IMR-90 (cell line): ENCODE measurements around the gene IFNLR1. TPM values are rescaled to one million over a fixed set of nuclear protein-coding genes. Genes with fewer than 3 reads are reported as not detected.

ENCODE experiments used
- ATAC-seq: fragments of 200-7000 bp; cut with Tn5 transposase; 2 replicates; pipeline ENCODE4 v1.9.1; 2020; ENCODE audit warnings: low read depth, mild to moderate bottlenecking, moderate library complexity
- BruUV-seq: library from RNA; stranded (reverse); fragments of 400-500 nt; replicated peaks from 2 replicates; lab custom pipeline; 2021; lab: Mats Ljungman, UMichigan
- CTCF ChIA-PET: fragments of 300-600 bp; formaldehyde crosslinking; extraction: SDS; loops from one replicate; lab custom pipeline; 2021; ENCODE audit warnings: antibody characterized with exemption; lab: Yijun Ruan, JAX
- POLR2A ChIA-PET: fragments of 300-600 bp; sonication (Branson Sonifier 250); formaldehyde crosslinking; loops from one replicate; lab custom pipeline; 2022; ENCODE audit warnings: antibody characterized with exemption; ENCODE audit not compliant: unreplicated experiment; lab: Charles Lee
- DNase-seq: peaks from one replicate; pipeline ENCODE4 v3.0.0; 2013
- H2AFZ ChIP-seq: replicated peaks from 2 replicates; pipeline ENCODE3; 2013; ENCODE audit warnings: low read length, mild to moderate bottlenecking; ENCODE audit not compliant: poor library complexity
- H2AK5ac ChIP-seq: 2 replicates; pipeline ENCODE4 v1.6.1; 2013; ENCODE audit warnings: low read depth, low read length, inconsistent platforms
- H2AK9ac ChIP-seq: replicated peaks from 2 replicates; pipeline ENCODE3; 2013; ENCODE audit warnings: mild to moderate bottlenecking, low read depth, low read length, moderate library complexity; ENCODE audit not compliant: poor library complexity
- H2BK120ac ChIP-seq: 2 replicates; pipeline ENCODE4 v1.6.1; 2013; ENCODE audit warnings: low read depth, low read length, inconsistent platforms
- H2BK15ac ChIP-seq: 3 replicates; pipeline ENCODE4 v1.6.1; 2013; ENCODE audit warnings: low read depth, low read length, inconsistent platforms
- H2BK20ac ChIP-seq: 2 replicates; pipeline ENCODE4 v1.6.1; 2013; ENCODE audit warnings: low read depth, mild to moderate bottlenecking, inconsistent platforms, low read length, moderate library complexity
- H2BK5ac ChIP-seq: 2 replicates; pipeline ENCODE4 v1.6.1; 2013; ENCODE audit warnings: mild to moderate bottlenecking, low read depth, low read length, inconsistent platforms; ENCODE audit not compliant: poor library complexity, severe bottlenecking
- H3K14ac ChIP-seq: replicated peaks from 2 replicates; pipeline ENCODE4 v1.6.1; 2013; ENCODE audit warnings: low read depth, low read length, inconsistent platforms
- H3K18ac ChIP-seq: 2 replicates; pipeline ENCODE4 v1.6.1; 2013; ENCODE audit warnings: low read depth, low read length, control low read depth
- H3K23ac ChIP-seq: 2 replicates; pipeline ENCODE4 v1.6.1; 2013; ENCODE audit warnings: low read depth, low read length, inconsistent platforms
- H3K27ac ChIP-seq: 2 replicates; pipeline ENCODE4 v1.5.1; 2013; ENCODE audit warnings: mild to moderate bottlenecking, control low read depth, low read length; ENCODE audit not compliant: insufficient read depth
- H3K27me3 ChIP-seq: 2 replicates; pipeline ENCODE4 v1.6.1; 2013; ENCODE audit warnings: low read length; ENCODE audit not compliant: control insufficient read depth, insufficient read depth
- H3K36me3 ChIP-seq: 2 replicates; pipeline ENCODE4 v1.6.1; 2013; ENCODE audit warnings: low read length, mixed read lengths; ENCODE audit not compliant: control insufficient read depth, insufficient read depth
- H3K4ac ChIP-seq: 2 replicates; pipeline ENCODE4 v1.6.1; 2013; ENCODE audit warnings: low read depth, low read length, inconsistent platforms
- H3K4me1 ChIP-seq: 2 replicates; pipeline ENCODE4 v1.6.1; 2013; ENCODE audit warnings: low read length, mixed read lengths; ENCODE audit not compliant: control insufficient read depth, insufficient read depth
- H3K4me2 ChIP-seq: 2 replicates; pipeline ENCODE4 v1.6.1; 2013; ENCODE audit warnings: low read depth, mild to moderate bottlenecking, control low read depth, low read length, moderate library complexity
- H3K4me3 ChIP-seq: 2 replicates; pipeline ENCODE4 v1.5.1; 2013; ENCODE audit warnings: low read depth, mild to moderate bottlenecking, control low read depth, low read length, moderate library complexity; ENCODE audit not compliant: insufficient read depth
- H3K56ac ChIP-seq: 2 replicates; pipeline ENCODE4 v1.6.1; 2013; ENCODE audit warnings: low read length, inconsistent platforms; ENCODE audit not compliant: insufficient read depth; ENCODE audit errors: extremely low read depth
- H3K79me1 ChIP-seq, 2 experiments: 2 replicates each; pipeline ENCODE4 v1.6.1; 2013; ENCODE audit warnings: low read length in 2 of 2, inconsistent platforms in 1 of 2, low read depth in 1 of 2
- H3K9ac ChIP-seq: 2 replicates; pipeline ENCODE4 v1.6.1; 2013; ENCODE audit warnings: low read depth, low read length, control low read depth
- H3K9me1 ChIP-seq: 2 replicates; pipeline ENCODE4 v1.6.1; 2013; ENCODE audit warnings: low read length, inconsistent platforms; ENCODE audit not compliant: insufficient read depth
- H3K9me3 ChIP-seq: 2 replicates; pipeline ENCODE4 v1.6.1; 2013; ENCODE audit warnings: low read length; ENCODE audit not compliant: control insufficient read depth, insufficient read depth
- H4K20me1 ChIP-seq: 2 replicates; pipeline ENCODE4 v1.6.1; 2013; ENCODE audit warnings: low read length, inconsistent platforms; ENCODE audit not compliant: insufficient read depth
- H4K5ac ChIP-seq: 2 replicates; pipeline ENCODE4 v1.6.1; 2013; ENCODE audit warnings: mild to moderate bottlenecking, low read depth, low read length, control low read depth
- H4K8ac ChIP-seq, 2 experiments: 2 replicates each; pipeline ENCODE4 v1.6.1; 2013; ENCODE audit warnings: low read depth in 2 of 2, low read length in 2 of 2, control low read depth in 1 of 2, inconsistent platforms in 1 of 2
- H4K91ac ChIP-seq: 2 replicates; pipeline ENCODE4 v1.6.1; 2013; ENCODE audit warnings: low read depth, low read length, inconsistent platforms; ENCODE audit not compliant: insufficient read depth
- BHLHE40 ChIP-seq: fragments of 150-350 bp; IDR thresholded peaks from 2 replicates; pipeline ENCODE4 v1.6.1; 2016; ENCODE audit warnings: mild to moderate bottlenecking, low read depth, low read length
- CEBPB ChIP-seq: IDR thresholded peaks from 2 replicates; pipeline ENCODE4 v1.6.1; 2012; ENCODE audit warnings: low read depth, low read length, improper control_type of control experiment
- CHD1 ChIP-seq: IDR thresholded peaks from 2 replicates; pipeline ENCODE4 v1.6.1; 2012; ENCODE audit warnings: low read depth, low read length, improper control_type of control experiment
- FOS ChIP-seq: fragments of 150-350 bp; IDR thresholded peaks from 2 replicates; pipeline ENCODE4 v1.6.1; 2016; ENCODE audit warnings: low read depth, low read length
- MAFK ChIP-seq: IDR thresholded peaks from 2 replicates; pipeline ENCODE4 v1.6.1; 2012; ENCODE audit warnings: low read depth, low read length, improper control_type of control experiment
- MAZ ChIP-seq: IDR thresholded peaks from 2 replicates; pipeline ENCODE4 v1.6.1; 2012; ENCODE audit warnings: low read depth, mild to moderate bottlenecking, low read length, improper control_type of control experiment, moderate library complexity, borderline replicate concordance
- MXI1 ChIP-seq: IDR thresholded peaks from 2 replicates; pipeline ENCODE4 v1.6.1; 2012; ENCODE audit warnings: low read depth, mild to moderate bottlenecking, low read length, moderate library complexity, borderline replicate concordance
- NFE2L2 ChIP-seq: fragments of 150-350 bp; IDR thresholded peaks from 2 replicates; pipeline ENCODE4 v1.6.1; 2016; ENCODE audit warnings: low read depth, mild to moderate bottlenecking, low read length
- POLR2A ChIP-seq: IDR thresholded peaks from 2 replicates; pipeline ENCODE4 v1.6.1; 2012; ENCODE audit warnings: mild to moderate bottlenecking, low read depth, low read length
- RAD21 ChIP-seq: IDR thresholded peaks from 2 replicates; pipeline ENCODE4 v1.6.1; 2012; ENCODE audit warnings: low read length, improper control_type of control experiment
- RCOR1 ChIP-seq: IDR thresholded peaks from 2 replicates; pipeline ENCODE4 v1.6.1; 2012; ENCODE audit warnings: mild to moderate bottlenecking, low read length, improper control_type of control experiment; ENCODE audit not compliant: insufficient replicate concordance
- RFX5 ChIP-seq: IDR thresholded peaks from 2 replicates; pipeline ENCODE4 v1.8.0; 2012; ENCODE audit warnings: low read depth, mild to moderate bottlenecking, low read length, moderate library complexity
- SMC3 ChIP-seq: fragments of 150-350 bp; IDR thresholded peaks from 2 replicates; pipeline ENCODE4 v1.6.1; 2016; ENCODE audit warnings: low read depth, mild to moderate bottlenecking, antibody characterized with exemption, low read length, moderate library complexity
- WGBS, 2 experiments: methylation state at CpG; one replicate each; pipeline versions ENCODE4 v1.1.5 to v1.1.7; 2013; ENCODE audit warnings: missing lambda C conversion rate in 2 of 2; ENCODE audit not compliant: insufficient read length in 1 of 2; ENCODE audit errors: extremely low coverage in 2 of 2; 5-methylcytosine and 5-hydroxymethylcytosine counted together
- dilution Hi-C: fragments of 300-500 bp; cut with HindIII; formaldehyde crosslinking; loops from one replicate; pipeline ENCODE4 v1.14.3; 2018; ENCODE audit warnings: low sequenced_read_pairs; ENCODE audit not compliant: unreplicated experiment
- in situ Hi-C: fragments of 300-500 bp; cut with MboI; formaldehyde crosslinking; loops from 3 replicates; pipeline ENCODE4 v1.14.3; 2019; ENCODE audit warnings: low sequenced_read_pairs, inconsistent platforms, mixed read lengths
- intact Hi-C: fragments of 100-400 bp; cut with micrococcal nuclease; formaldehyde crosslinking; loops from 2 replicates; pipeline ENCODE4 v1.10.0; 2022
- polyA plus RNA-seq, 3 experiments: library from polyadenylated mRNA; depleted of rRNA; stranded (reverse); fragments of >200 nt; gene quantifications; 2 replicates each; pipeline ENCODE4 v1.2.3, GENCODE V29; 2012; ENCODE audit warnings: low replicate concordance in 1 of 3
- total RNA-seq: library from RNA; depleted of rRNA; stranded (reverse); fragments of >200 nt; gene quantifications from 2 replicates; pipeline ENCODE4 v1.2.3, GENCODE V29; 2012
- TF ChIP-seq, protein P1 (sequence below): fragments of 150-350 bp; IDR thresholded peaks from 2 replicates; pipeline ENCODE4 v1.6.1; 2017; ENCODE audit warnings: mild to moderate bottlenecking, antibody characterized with exemption, low read length, low read depth
- TF ChIP-seq, protein P2 (sequence below): conservative IDR thresholded peaks from 2 replicates; pipeline ENCODE4 v1.5.1; 2012; ENCODE audit warnings: mild to moderate bottlenecking, low read depth, low read length, improper control_type of control experiment
- TF ChIP-seq, protein P3 (sequence below): fragments of 150-350 bp; IDR thresholded peaks from 2 replicates; pipeline ENCODE4 v1.6.1; 2016; ENCODE audit warnings: low read depth, mild to moderate bottlenecking, low read length, moderate library complexity, borderline replicate concordance

The IFNLR1 gene
- total and polyA plus RNA-seq, 2 of the 4 experiments (the other 2 are of a cell fraction): not detected

DNA sequence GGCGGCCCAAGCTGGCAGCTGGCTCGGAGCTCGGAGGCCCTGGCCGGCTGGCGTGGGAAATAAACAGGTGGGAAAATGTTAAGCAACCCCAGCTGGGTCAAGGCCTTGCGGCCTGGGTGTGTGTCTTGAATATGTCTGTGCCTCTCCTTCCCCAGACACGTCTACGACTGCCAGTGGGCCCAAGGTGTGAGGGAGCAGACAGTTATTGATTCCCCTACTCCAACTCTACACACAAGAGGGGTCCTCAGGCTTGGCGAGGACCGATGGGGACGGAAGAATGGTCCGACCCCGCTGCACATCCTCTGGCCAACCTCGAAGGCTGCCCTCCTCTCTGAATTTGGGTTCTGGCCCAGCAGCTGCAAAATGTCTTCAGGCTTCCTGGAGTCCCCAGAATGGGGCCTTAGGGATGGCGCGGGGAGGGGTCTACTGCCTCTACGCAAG, 46.3 kb downstream of the IFNLR1 start:
- Histone ChIP-seq H4K91ac (no peak overlapping the region), H3K56ac (no peak overlapping the region), H3K18ac (no peak overlapping the region), H2BK5ac (no peak overlapping the region), H3K9me1 (no peaks in the 10 kb centered on the region), H3K23ac (no peak overlapping the region), H3K9ac (no peak overlapping the region), H3K27ac (no peak overlapping the region), H4K5ac (no peak overlapping the region), H3K9me3 (peaks cover 2% of the 10 kb centered on the region; the same call in 1 of the 2 replicates), H3K4me3 (no peak overlapping the region), H3K79me1 (no peaks in the 10 kb centered on the region), H3K36me3 (no peaks in the 10 kb centered on the region), H2BK120ac (no peak overlapping the region), H3K14ac (no peak overlapping the region), H3K4ac (no peak overlapping the region), H2AFZ (no peak overlapping the region), H3K27me3 (peaks cover 48% of the 10 kb centered on the region), H4K8ac (no peak overlapping the region), H2AK5ac (no peak overlapping the region), H3K4me1 (no peaks in the 10 kb centered on the region), H4K20me1 (no peaks in the 10 kb centered on the region), H2AK9ac (no peak overlapping the region), H2BK20ac (no peak overlapping the region), H3K4me2 (no peak overlapping the region), H2BK15ac (no peak overlapping the region)
- ChIA-PET POLR2A (no interaction called here), CTCF (no interaction called here)
- in situ Hi-C loops: no loop called here
- TF ChIP-seq, protein P1, sequence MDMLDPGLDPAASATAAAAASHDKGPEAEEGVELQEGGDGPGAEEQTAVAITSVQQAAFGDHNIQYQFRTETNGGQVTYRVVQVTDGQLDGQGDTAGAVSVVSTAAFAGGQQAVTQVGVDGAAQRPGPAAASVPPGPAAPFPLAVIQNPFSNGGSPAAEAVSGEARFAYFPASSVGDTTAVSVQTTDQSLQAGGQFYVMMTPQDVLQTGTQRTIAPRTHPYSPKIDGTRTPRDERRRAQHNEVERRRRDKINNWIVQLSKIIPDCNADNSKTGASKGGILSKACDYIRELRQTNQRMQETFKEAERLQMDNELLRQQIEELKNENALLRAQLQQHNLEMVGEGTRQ: no peak
- TF ChIP-seq RCOR1: no peak
- TF ChIP-seq, protein P2, sequence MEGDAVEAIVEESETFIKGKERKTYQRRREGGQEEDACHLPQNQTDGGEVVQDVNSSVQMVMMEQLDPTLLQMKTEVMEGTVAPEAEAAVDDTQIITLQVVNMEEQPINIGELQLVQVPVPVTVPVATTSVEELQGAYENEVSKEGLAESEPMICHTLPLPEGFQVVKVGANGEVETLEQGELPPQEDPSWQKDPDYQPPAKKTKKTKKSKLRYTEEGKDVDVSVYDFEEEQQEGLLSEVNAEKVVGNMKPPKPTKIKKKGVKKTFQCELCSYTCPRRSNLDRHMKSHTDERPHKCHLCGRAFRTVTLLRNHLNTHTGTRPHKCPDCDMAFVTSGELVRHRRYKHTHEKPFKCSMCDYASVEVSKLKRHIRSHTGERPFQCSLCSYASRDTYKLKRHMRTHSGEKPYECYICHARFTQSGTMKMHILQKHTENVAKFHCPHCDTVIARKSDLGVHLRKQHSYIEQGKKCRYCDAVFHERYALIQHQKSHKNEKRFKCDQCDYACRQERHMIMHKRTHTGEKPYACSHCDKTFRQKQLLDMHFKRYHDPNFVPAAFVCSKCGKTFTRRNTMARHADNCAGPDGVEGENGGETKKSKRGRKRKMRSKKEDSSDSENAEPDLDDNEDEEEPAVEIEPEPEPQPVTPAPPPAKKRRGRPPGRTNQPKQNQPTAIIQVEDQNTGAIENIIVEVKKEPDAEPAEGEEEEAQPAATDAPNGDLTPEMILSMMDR: no peak
- TF ChIP-seq CEBPB: no peak
- no peak for TF ChIP-seq BHLHE40
- no peak for TF ChIP-seq CHD1
- TF ChIP-seq POLR2A: no peak
- no peak for TF ChIP-seq MXI1
- TF ChIP-seq SMC3: no peak
- TF ChIP-seq MAZ: no peak
- TF ChIP-seq, protein P3, sequence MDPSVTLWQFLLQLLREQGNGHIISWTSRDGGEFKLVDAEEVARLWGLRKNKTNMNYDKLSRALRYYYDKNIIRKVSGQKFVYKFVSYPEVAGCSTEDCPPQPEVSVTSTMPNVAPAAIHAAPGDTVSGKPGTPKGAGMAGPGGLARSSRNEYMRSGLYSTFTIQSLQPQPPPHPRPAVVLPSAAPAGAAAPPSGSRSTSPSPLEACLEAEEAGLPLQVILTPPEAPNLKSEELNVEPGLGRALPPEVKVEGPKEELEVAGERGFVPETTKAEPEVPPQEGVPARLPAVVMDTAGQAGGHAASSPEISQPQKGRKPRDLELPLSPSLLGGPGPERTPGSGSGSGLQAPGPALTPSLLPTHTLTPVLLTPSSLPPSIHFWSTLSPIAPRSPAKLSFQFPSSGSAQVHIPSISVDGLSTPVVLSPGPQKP: no peak
- no peak for TF ChIP-seq MAFK
- no peak for TF ChIP-seq RAD21
- TF ChIP-seq NFE2L2: no peak
- TF ChIP-seq FOS: no peak
- no peak for TF ChIP-seq RFX5
- intact Hi-C loops: no loop called here
- no TSS peak for BruUV-seq
- no peak for DNase-seq
- dilution Hi-C loops: no loop called here
- ATAC-seq: no peak
- WGBS, 2 experiments: 89% methylated on average over 3 of the region's 17 CpGs; no CpG with 5 or more reads in 1 of the 2 experiments
